ENCODE measurements around the gene MPV17L. TPM values are rescaled to one million over a fixed set of nuclear protein-coding genes. Genes with fewer than 3 reads are reported as not detected.
A peak's percentile ranks its signal among the peaks of the same experiment; 100 is the strongest.
"Not testable (repeated sequence)": the region's sequence is repeated elsewhere in the genome, so short reads cannot be mapped to it uniquely, and the experiment has no call there.

MPV17L gene
- total RNA-seq, 2 donors from 2014 or later = not detected

GRCh38 chr16:15399317-15399716 lies 3.8 kb downstream of the MPV17L start:
- Mint-ChIP-seq H3K4me1 (no peaks in the 10 kb centered on the region), H3K27ac (no peak overlapping the region), H3K9me3 (no peaks in the 10 kb centered on the region), H3K36me3 (ENCODE audit: low read depth) (no peaks in the 10 kb centered on the region), H3K4me3 (no peak overlapping the region), H3K27me3 (peaks cover 18% of the 10 kb centered on the region)
- ATAC-seq (replicated peaks) = no peak

- not testable (repeated sequence) for H3K36me3 Mint-ChIP-seq (ENCODE audit: low read depth); H3K4me3 Mint-ChIP-seq; H3K27ac Mint-ChIP-seq; ATAC-seq (replicated peaks); H3K9me3 Mint-ChIP-seq; H3K4me1 Mint-ChIP-seq
- peaks cover 13% of the 10 kb centered on the region for H3K27me3 Mint-ChIP-seq
Measured at GRCh38 chr16:15400314-15400713, 4.8 kb downstream of the MPV17L start.

DNA sequence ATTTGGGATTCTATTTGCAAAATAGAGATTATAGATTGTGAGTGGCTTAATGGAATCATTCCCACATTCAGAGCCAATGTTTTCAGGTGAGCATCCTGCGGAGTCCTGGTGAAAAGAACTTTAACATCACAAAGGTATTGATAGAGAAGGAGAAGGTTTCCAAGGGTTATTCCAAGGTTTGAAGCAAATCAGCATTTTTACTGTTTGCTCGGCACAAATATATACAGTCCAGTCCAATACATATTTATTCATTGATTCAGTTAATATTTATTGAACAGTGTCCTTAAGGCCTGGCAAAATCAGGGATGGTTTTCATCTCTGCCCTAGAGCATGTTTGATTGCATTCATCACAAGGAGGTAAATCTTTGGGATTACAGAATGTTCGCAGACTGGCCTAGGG lies 6.4 kb downstream of the MPV17L start:
- Mint-ChIP-seq H3K4me3 (no peak overlapping the region), H3K27ac (no peak overlapping the region), H3K9me3 (no peaks in the 10 kb centered on the region), H3K27me3 (peaks cover 6% of the 10 kb centered on the region), H3K36me3 (ENCODE audit: low read depth) (no peaks in the 10 kb centered on the region), H3K4me1 (no peaks in the 10 kb centered on the region)
- no peak for ATAC-seq (replicated peaks)

DNA sequence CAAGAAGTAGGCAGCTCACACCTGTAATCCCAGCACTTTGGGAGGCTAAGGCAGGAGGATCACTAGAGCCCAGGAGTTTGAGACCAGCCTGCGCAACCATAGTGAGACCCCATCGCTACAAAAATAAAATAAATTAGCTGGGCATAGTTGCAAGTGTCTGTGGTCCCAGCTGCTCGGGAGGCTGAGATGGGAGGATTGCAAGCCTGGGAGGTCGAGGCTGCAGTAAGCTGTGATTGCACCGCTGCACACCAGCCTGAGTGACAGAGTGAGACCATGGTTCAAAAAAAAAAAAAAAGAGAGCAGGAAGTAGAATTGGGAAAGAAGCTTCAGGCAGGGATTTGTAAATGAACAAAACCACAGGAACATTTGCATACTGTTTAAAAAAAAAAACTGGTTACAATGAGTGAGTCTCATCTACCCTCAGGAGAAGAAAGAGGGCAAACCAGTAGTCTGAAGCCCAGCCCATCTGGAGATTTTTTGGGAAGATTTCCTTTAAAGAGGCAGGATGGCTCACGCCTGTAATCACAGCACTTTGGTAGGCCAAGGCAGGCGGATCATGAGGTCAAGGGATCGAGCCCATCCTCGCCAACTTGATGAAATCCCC lies 7.9 kb downstream of the MPV17L start:
- Mint-ChIP-seq H3K36me3 (ENCODE audit: low read depth) (no peaks in the 10 kb centered on the region), H3K4me3 (no peak overlapping the region), H3K9me3 (no peaks in the 10 kb centered on the region), H3K27ac (no peak overlapping the region), H3K4me1 (no peaks in the 10 kb centered on the region), H3K27me3 (peaks cover 3% of the 10 kb centered on the region)
- no peak for ATAC-seq (replicated peaks)

- H3K4me1 Mint-ChIP-seq; H3K27me3 Mint-ChIP-seq; H3K36me3 Mint-ChIP-seq (ENCODE audit: low read depth); H3K27ac Mint-ChIP-seq; H3K4me3 Mint-ChIP-seq; ATAC-seq (replicated peaks); H3K9me3 Mint-ChIP-seq: not testable (repeated sequence)
Measured at GRCh38 chr16:15404091-15404490, 8.5 kb downstream of the MPV17L start.

DNA sequence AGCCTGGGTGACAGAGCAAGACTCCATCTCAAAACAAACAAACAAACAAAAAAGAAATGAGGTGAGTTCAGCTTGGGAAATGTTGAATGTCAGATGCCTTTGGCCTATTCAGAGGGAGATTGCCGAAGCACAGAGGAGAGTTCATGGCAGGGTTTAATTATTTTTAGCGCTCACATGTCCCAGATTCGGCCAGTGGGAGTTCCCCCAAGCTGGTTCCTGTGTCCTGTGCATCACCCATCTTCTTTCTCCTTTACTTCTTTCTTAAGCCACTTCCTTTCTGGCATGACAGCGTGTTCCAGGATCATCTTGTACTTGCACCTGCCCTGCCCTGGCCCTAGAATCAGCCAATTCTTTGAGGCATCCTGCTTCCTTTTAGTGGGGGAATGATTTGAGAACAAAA lies 9.2 kb downstream of the MPV17L start:
- ATAC-seq (replicated peaks) = no peak
- no peak overlapping the region for H3K27ac Mint-ChIP-seq
- H3K36me3 Mint-ChIP-seq (ENCODE audit: low read depth) = no peaks in the 10 kb centered on the region
- H3K4me3 Mint-ChIP-seq = no peak overlapping the region
- H3K4me1 Mint-ChIP-seq = no peaks in the 10 kb centered on the region
- no peaks in the 10 kb centered on the region for H3K27me3 Mint-ChIP-seq
- no peaks in the 10 kb centered on the region for H3K9me3 Mint-ChIP-seq

DNA sequence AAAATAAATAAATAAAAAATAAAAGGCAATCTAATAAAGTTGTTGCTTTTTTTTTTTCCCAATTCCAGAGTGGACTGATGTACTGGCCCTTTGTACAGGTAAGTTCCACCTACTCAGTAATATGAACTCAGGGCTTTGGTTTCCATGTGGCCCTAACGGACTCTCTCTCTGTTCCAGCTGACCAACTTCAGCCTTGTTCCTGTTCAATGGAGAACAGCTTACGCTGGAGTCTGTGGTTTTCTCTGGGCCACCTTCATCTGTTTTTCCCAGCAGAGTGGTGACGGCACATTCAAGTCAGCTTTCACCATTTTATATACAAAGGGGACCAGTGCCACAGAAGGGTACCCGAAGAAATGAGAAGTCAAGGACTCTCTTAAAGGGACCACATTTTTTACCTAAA lies 12.2 kb downstream of the MPV17L start:
- H3K4me1 Mint-ChIP-seq; H3K27me3 Mint-ChIP-seq; ATAC-seq (replicated peaks); H3K9me3 Mint-ChIP-seq; H3K27ac Mint-ChIP-seq; H3K4me3 Mint-ChIP-seq; H3K36me3 Mint-ChIP-seq (ENCODE audit: low read depth): not testable (repeated sequence)

- not testable (repeated sequence) for H3K36me3 Mint-ChIP-seq (ENCODE audit: low read depth); H3K27ac Mint-ChIP-seq; H3K9me3 Mint-ChIP-seq; H3K4me3 Mint-ChIP-seq; ATAC-seq (replicated peaks); H3K4me1 Mint-ChIP-seq; H3K27me3 Mint-ChIP-seq
Measured at GRCh38 chr16:15409476-15409875, 13.9 kb downstream of the MPV17L start.

DNA sequence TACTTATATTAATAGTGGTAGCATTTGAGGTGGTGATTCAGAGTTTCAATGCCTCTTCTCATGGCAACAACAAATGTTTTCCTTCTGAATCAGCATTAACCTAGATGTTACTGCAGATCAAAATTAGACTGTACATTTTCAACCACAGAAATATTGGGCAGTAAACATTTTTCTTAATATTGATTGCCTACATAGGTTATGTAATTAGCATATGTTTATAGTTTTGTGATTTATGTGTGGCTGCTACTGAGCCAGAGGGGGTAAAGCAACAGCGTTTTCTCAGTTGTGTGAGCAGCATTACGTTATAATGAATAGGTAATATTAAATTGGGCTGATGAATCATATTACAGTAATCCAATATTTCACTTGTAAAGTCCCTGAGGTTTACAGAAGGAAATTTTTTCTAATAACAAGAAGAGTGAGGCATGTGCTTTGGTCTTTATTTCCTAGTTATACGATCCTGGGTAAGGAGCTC lies 20.0 kb downstream of the MPV17L start:
- Mint-ChIP-seq H3K27ac (no peak overlapping the region), H3K9me3 (no peaks in the 10 kb centered on the region), H3K27me3 (no peaks in the 10 kb centered on the region), H3K4me1 (peaks cover 5% of the 10 kb centered on the region), H3K36me3 (ENCODE audit: low read depth) (no peaks in the 10 kb centered on the region), H3K4me3 (no peak overlapping the region)
- peak; percentile 59 for ATAC-seq (replicated peaks)

DNA sequence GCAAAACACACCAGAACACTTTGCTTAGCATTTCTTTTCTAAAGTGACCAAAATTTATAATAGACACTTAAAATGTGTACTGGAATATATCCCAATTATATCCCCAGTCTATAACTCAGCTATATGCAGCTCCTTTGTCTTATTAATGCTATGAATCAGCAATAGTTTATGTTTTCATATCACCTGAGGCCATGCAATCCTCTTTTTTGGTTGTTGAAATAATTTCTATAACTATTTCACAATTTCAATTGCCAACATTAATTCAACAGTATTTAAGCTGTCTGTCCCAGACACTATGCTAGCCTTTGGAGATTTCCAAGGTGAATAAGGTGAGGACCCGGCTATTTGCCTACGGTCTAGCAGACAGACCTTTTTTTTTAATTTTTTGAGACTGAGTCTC lies 21.6 kb downstream of the MPV17L start:
- no peak for ATAC-seq (replicated peaks)
- Mint-ChIP-seq H3K27me3 (peaks cover 3% of the 10 kb centered on the region), H3K9me3 (no peaks in the 10 kb centered on the region), H3K4me3 (no peak overlapping the region), H3K4me1 (peaks cover 5% of the 10 kb centered on the region), H3K27ac (no peak overlapping the region), H3K36me3 (ENCODE audit: low read depth) (no peaks in the 10 kb centered on the region)

DNA sequence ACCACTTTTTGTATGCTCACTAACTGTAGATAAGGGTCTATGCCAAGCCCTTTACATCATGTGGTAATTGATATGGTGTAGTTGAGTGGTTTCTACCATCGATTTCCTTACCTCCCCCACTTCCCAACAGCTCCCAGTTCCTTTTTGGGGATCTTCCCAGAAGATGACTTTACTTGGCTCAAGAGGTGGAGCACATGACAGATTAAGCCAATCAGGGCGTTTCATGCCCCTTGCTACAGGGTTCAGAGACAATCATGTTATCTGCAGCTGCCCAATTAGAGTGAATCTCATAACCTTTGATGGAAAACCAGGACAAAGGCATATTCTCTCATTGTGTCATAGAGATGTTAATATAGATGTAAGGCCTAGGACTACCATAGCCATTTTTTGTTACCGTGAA lies 22.7 kb downstream of the MPV17L start:
- peaks cover 7% of the 10 kb centered on the region for H3K27me3 Mint-ChIP-seq
- H3K4me3 Mint-ChIP-seq = no peak overlapping the region
- H3K4me1 Mint-ChIP-seq = peaks cover 5% of the 10 kb centered on the region
- no peak for ATAC-seq (replicated peaks)
- no peaks in the 10 kb centered on the region for H3K36me3 Mint-ChIP-seq (ENCODE audit: low read depth)
- no peaks in the 10 kb centered on the region for H3K9me3 Mint-ChIP-seq
- H3K27ac Mint-ChIP-seq = no peak overlapping the region

GRCh38 chr16:15421696-15422095 lies 26.1 kb downstream of the MPV17L start:
- ATAC-seq (replicated peaks); H3K9me3 Mint-ChIP-seq; H3K4me1 Mint-ChIP-seq; H3K27ac Mint-ChIP-seq; H3K4me3 Mint-ChIP-seq; H3K36me3 Mint-ChIP-seq (ENCODE audit: low read depth): not testable (repeated sequence)
- H3K27me3 Mint-ChIP-seq = peaks cover 19% of the 10 kb centered on the region

DNA sequence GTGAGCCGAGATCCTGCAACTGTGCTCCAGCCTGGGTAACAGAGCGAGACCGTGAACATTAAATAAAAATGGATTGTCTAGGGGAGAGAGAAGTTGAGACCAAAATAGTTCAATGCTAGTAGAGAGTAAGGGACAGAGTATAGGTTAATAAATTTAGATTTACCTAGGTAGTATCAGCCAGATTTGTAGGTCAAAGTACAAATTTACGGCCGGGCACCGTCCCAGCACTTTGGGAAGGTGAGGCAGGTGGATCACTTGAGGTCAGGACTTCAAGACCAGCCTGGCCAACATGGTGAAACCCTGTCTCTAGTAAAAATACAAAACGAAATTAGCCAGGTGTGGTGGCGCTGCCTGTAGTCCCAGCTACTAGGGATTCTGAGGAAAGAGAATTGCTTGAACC lies 26.7 kb downstream of the MPV17L start:
- H3K4me3 Mint-ChIP-seq = no peak overlapping the region
- H3K4me1 Mint-ChIP-seq = no peaks in the 10 kb centered on the region
- no peak for ATAC-seq (replicated peaks)
- H3K9me3 Mint-ChIP-seq = no peaks in the 10 kb centered on the region
- H3K36me3 Mint-ChIP-seq (ENCODE audit: low read depth) = no peaks in the 10 kb centered on the region
- peaks cover 19% of the 10 kb centered on the region for H3K27me3 Mint-ChIP-seq
- H3K27ac Mint-ChIP-seq = no peak overlapping the region

- ATAC-seq (replicated peaks) = no peak
- Mint-ChIP-seq H3K4me1 (no peaks in the 10 kb centered on the region), H3K4me3 (no peak overlapping the region), H3K36me3 (ENCODE audit: low read depth) (no peaks in the 10 kb centered on the region), H3K9me3 (no peaks in the 10 kb centered on the region), H3K27ac (no peak overlapping the region), H3K27me3 (peaks cover 19% of the 10 kb centered on the region)
Measured at GRCh38 chr16:15425861-15426260, 30.3 kb downstream of the MPV17L start.

- Mint-ChIP-seq H3K4me3 (no peak overlapping the region), H3K9me3 (no peaks in the 10 kb centered on the region), H3K36me3 (ENCODE audit: low read depth) (no peaks in the 10 kb centered on the region), H3K27me3 (peaks cover 16% of the 10 kb centered on the region), H3K27ac (no peak overlapping the region), H3K4me1 (no peaks in the 10 kb centered on the region)
- ATAC-seq (replicated peaks) = no peak
Measured at GRCh38 chr16:15426796-15427195, 31.2 kb downstream of the MPV17L start.

DNA sequence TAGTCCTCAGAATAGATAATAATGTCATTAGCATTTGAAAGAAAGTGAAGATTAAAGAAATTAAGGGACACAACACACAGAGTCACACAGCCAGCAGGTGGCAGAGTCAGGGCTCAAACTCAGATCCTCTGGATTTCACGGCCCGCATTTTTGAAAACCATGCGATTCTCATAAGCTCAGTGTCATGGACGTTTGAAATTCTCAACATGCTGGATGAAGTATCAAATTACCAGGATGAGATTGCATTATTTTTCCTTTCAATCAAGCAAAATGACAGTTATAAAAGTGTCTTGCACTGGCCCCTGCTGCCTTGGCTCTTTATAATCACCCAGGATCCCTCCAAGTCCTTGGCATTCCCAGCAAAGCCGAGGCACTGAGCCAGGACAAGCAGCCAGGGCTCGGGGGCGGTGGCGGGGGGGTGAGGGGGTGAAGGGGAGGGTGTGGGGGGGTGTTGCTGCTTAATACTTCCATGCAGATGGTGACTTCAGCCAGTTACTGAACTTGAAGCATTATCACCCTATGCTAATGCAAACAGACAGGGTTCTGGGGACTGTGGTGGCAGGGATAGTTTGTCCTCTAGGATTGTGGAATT lies 32.2 kb downstream of the MPV17L start:
- Mint-ChIP-seq H3K4me1 (no peaks in the 10 kb centered on the region), H3K9me3 (no peaks in the 10 kb centered on the region), H3K4me3 (no peak overlapping the region), H3K27me3 (peaks cover 14% of the 10 kb centered on the region), H3K27ac (no peak overlapping the region), H3K36me3 (ENCODE audit: low read depth) (no peaks in the 10 kb centered on the region)
- peak; percentile 68 for ATAC-seq (replicated peaks)

Measured in activated T-helper 17 cell treated with anti-CD3 and anti-CD28 coated beads, Interleukin-2, amount 50 U/mL, for 72 hours (primary cell).